GM21515 (cell line): ENCODE data around the gene ZDHHC8.

Experiments
- ATAC-seq: cut with Tn5 transposase; IDR thresholded peaks from one replicate; pipeline ENCODE4 v1.9.1; 2021; ENCODE audit not compliant: unreplicated experiment

Gene ZDHHC8

GRCh38 chr22:20177217-20177911 is 45.8 kb downstream of the ZDHHC8 start:
- ATAC-seq: no peak

GRCh38 chr22:20178075-20178914 is 46.7 kb downstream of the ZDHHC8 start:
- no peak for ATAC-seq

GRCh38 chr22:20178915-20179227 is 47.3 kb downstream of the ZDHHC8 start:
- ATAC-seq: no peak

GRCh38 chr22:20179455-20180244 is 48.0 kb downstream of the ZDHHC8 start:
- no peak for ATAC-seq

GRCh38 chr22:20180245-20180630 is 48.6 kb downstream of the ZDHHC8 start:
- ATAC-seq: no peak

- ATAC-seq: no peak
Measured at GRCh38 chr22:20180640-20181039, 49.0 kb downstream of the ZDHHC8 start.

GRCh38 chr22:20181194-20181883 is 49.7 kb downstream of the ZDHHC8 start:
- no peak for ATAC-seq

- ATAC-seq: no peak
Measured at GRCh38 chr22:20181884-20182236, 50.3 kb downstream of the ZDHHC8 start.

GRCh38 chr22:20182365-20182764 is 50.8 kb downstream of the ZDHHC8 start:
- no peak for ATAC-seq

GRCh38 chr22:20183101-20183500 is 51.5 kb downstream of the ZDHHC8 start:
- no peak for ATAC-seq

- no peak for ATAC-seq
Measured at GRCh38 chr22:20183823-20184222, 52.2 kb downstream of the ZDHHC8 start.

- no peak for ATAC-seq
Measured at GRCh38 chr22:20184501-20185165, 53.0 kb downstream of the ZDHHC8 start.

GRCh38 chr22:20185750-20186149 is 54.1 kb downstream of the ZDHHC8 start:
- ATAC-seq: no peak

- no peak for ATAC-seq
Measured at GRCh38 chr22:20186183-20186870, 54.7 kb downstream of the ZDHHC8 start.

GRCh38 chr22:20186871-20187546 is 55.4 kb downstream of the ZDHHC8 start:
- ATAC-seq: no peak

- ATAC-seq: no peak
Measured at GRCh38 chr22:20187777-20188566, 56.4 kb downstream of the ZDHHC8 start.

GRCh38 chr22:20188567-20188877 is 56.9 kb downstream of the ZDHHC8 start:
- ATAC-seq: no peak

- ATAC-seq: no peak
Measured at GRCh38 chr22:20191000-20191515, 59.5 kb downstream of the ZDHHC8 start.

- ATAC-seq: no peak
Measured at GRCh38 chr22:20191803-20192202, 60.2 kb downstream of the ZDHHC8 start.
